H1 (cell line): Measurements from ENCODE around the gene VPS37D. TPM values are rescaled to one million over a fixed set of nuclear protein-coding genes. Genes with fewer than 3 reads are reported as not detected.

Experiments
- CREB1 ChIP-seq: IDR thresholded peaks from 2 replicates; pipeline ENCODE4 v1.6.1; 2012; ENCODE audit warnings: inconsistent platforms
- RAD21 ChIP-seq, 2 experiments: IDR thresholded peaks in 1 of 2; conservative IDR thresholded peaks in 1 of 2; 2 replicates each; pipeline ENCODE4 v1.6.1; 2011; ENCODE audit warnings: low read depth in 2 of 2, low read length in 2 of 2, improper control_type of control experiment in 1 of 2, inconsistent platforms in 1 of 2, mild to moderate bottlenecking in 1 of 2, moderate library complexity in 1 of 2
- TEAD4 ChIP-seq: IDR thresholded peaks from 2 replicates; pipeline ENCODE4 v1.6.1; 2012; ENCODE audit warnings: low read depth, low read length, inconsistent platforms, mixed read lengths
- polyA plus RNA-seq, 7 experiments: library from polyadenylated mRNA; depleted of rRNA in 3 of 7; stranded (reverse) in 5 of 7; unstranded in 2 of 7; fragments of >200 nt in 5 of 7; fragments of 200-250 nt in 2 of 7; gene quantifications; 1 replicate in 5 of 7; 2 replicates in 1 of 7; 4 replicates in 1 of 7; pipeline versions ENCODE4 v1.2.1 to v1.2.3, GENCODE V29; 2011 to 2013; ENCODE audit warnings: missing spikeins in 2 of 7, mixed read lengths in 2 of 7
- total RNA-seq: library from RNA; stranded (reverse); fragmentation: NEBNext Ultra II Directional; extraction: Animal tissue kit (Norgen Biotek cat#: 25700); gene quantifications from 2 replicates; pipeline ENCODE4 v1.2.1, GENCODE V29; 2021

The VPS37D gene
- total and polyA plus RNA-seq, 2 of the 8 experiments (the other 6 are each of a cell fraction or from before 2014, with no cell fraction given), result 3.4 to 5.0 TPM

GRCh38 chr7:73705551-73705920 is 37.9 kb downstream of the VPS37D start (continued):
- TF ChIP-seq RAD21 (IDR thresholded peaks at IDR 0.05 in 1 of 2, conservative IDR thresholded peaks at IDR 0.05 in 1 of 2; ENCODE audit: low read depth in 2 of 2, low read length in 2 of 2), result no peak
- TF ChIP-seq CREB1, result no peak
- TF ChIP-seq TEAD4, result no peak
